Esophagus muscularis mucosa (tissue), 4 donors: ENCODE data around the gene TK2.

Experiments used
- CTCF ChIP-seq, 3 experiments: fragments of 200-600 bp in 2 of 3; fragments of 450-650 bp in 1 of 3; sonication (generic) in 2 of 3; IDR thresholded peaks; one replicate each; pipeline ENCODE4 v1.5.1; 2017 to 2019; ENCODE audit warnings: antibody characterized with exemption in 3 of 3, mild to moderate bottlenecking in 2 of 3, moderate library complexity in 1 of 3
- EP300 ChIP-seq: sonication (generic); formaldehyde crosslinking; IDR thresholded peaks from one replicate; pipeline ENCODE4 v1.6.1; 2017; ENCODE audit warnings: antibody characterized with exemption
- POLR2A ChIP-seq: fragments of 450-650 bp; IDR thresholded peaks from one replicate; pipeline ENCODE4 v1.6.1; 2017; ENCODE audit warnings: antibody characterized with exemption, moderate library complexity, mild to moderate bottlenecking, low read depth
- POLR2AphosphoS5 ChIP-seq, 2 donors: sonication (generic); formaldehyde crosslinking; IDR thresholded peaks; one replicate each; pipeline ENCODE4 v1.6.1; 2017; ENCODE audit warnings: antibody characterized with exemption in 2 of 2

GRCh38 chr16:66528294-66528693, 21.6 kb downstream of the TK2 start:
- TF ChIP-seq CTCF (IDR thresholded peaks at IDR 0.05), result no peak
- TF ChIP-seq POLR2AphosphoS5 (IDR thresholded peaks at IDR 0.05), result no peak
- TF ChIP-seq POLR2A, result no peak
- no peak for TF ChIP-seq EP300
